Parathyroid adenoma (tissue), 2 donors: Measurements from ENCODE around the gene PEG3.

Experiments
- H2AFZ ChIP-seq: fragments of 300-600 bp; sonication (generic); one replicate; pipeline ENCODE4 v1.7.0; 2017; ENCODE audit warnings: antibody characterized with exemption, mild to moderate bottlenecking
- H3K27ac ChIP-seq: fragments of 300-600 bp; sonication (generic); one replicate; pipeline ENCODE4 v1.7.0; 2017
- H3K27me3 ChIP-seq: fragments of 300-600 bp; sonication (generic); one replicate; pipeline ENCODE4 v1.7.0; 2017; ENCODE audit warnings: low read length; ENCODE audit not compliant: control insufficient read depth, insufficient read depth
- H3K36me3 ChIP-seq: fragments of 300-600 bp; sonication (generic); one replicate; pipeline ENCODE4 v1.7.0; 2017; ENCODE audit warnings: low read length; ENCODE audit not compliant: control insufficient read depth, insufficient read depth
- H3K4me1 ChIP-seq: fragments of 300-600 bp; sonication (generic); one replicate; pipeline ENCODE4 v1.7.0; 2017; ENCODE audit warnings: control low read depth
- H3K4me2 ChIP-seq: fragments of 300-600 bp; sonication (generic); one replicate; pipeline ENCODE4 v1.7.0; 2017; ENCODE audit warnings: low read length
- H3K4me3 ChIP-seq: fragments of 300-600 bp; sonication (generic); one replicate; pipeline ENCODE4 v1.7.0; 2017; ENCODE audit warnings: low read depth, low read length
- H3K79me2 ChIP-seq: fragments of 300-600 bp; sonication (generic); one replicate; pipeline ENCODE4 v1.7.0; 2017; ENCODE audit warnings: control low read depth
- H3K9ac ChIP-seq: fragments of 300-600 bp; sonication (generic); one replicate; pipeline ENCODE4 v1.7.0; 2017; ENCODE audit warnings: mild to moderate bottlenecking
- H3K9me3 ChIP-seq: fragments of 300-600 bp; sonication (generic); one replicate; pipeline ENCODE4 v1.7.0; 2017; ENCODE audit warnings: low read length; ENCODE audit not compliant: control insufficient read depth
- CTCF ChIP-seq: fragments of 300-600 bp; sonication (generic); IDR thresholded peaks from one replicate; pipeline ENCODE4 v1.7.0; 2017; ENCODE audit warnings: antibody characterized with exemption, mild to moderate bottlenecking
- donor health status: primary hyperparathyroidism.

PEG3 gene

GRCh38 chr19:56841193-56841543 lies 642 bp upstream of the PEG3 start:
- Histone ChIP-seq H3K4me2 (peak overlapping the region; percentile 78), H3K4me1 (no peaks in the 10 kb centered on the region), H2AFZ (peak overlapping the region; percentile 82), H3K9me3 (no peaks in the 10 kb centered on the region), H3K27me3 (no peaks in the 10 kb centered on the region), H3K4me3 (peak overlapping the region; percentile 58), H3K27ac (peak overlapping the region; percentile 84), H3K9ac (no peak overlapping the region), H3K36me3 (no peaks in the 10 kb centered on the region), H3K79me2 (no peaks in the 10 kb centered on the region)
- TF ChIP-seq CTCF, result no peak

- Histone ChIP-seq H3K9ac (peak overlapping the region; percentile 35), H3K36me3 (no peaks in the 10 kb centered on the region)
Measured at GRCh38 chr19:56839652-56840450, 675 bp downstream of the PEG3 start.

GRCh38 chr19:56838909-56839651 lies 1.4 kb downstream of the PEG3 start:
- H3K27me3 ChIP-seq, result no peaks in the 10 kb centered on the region
- no peaks in the 10 kb centered on the region for H3K4me1 ChIP-seq
- TF ChIP-seq CTCF, result no peak
- no peaks in the 10 kb centered on the region for H3K79me2 ChIP-seq
- H3K9me3 ChIP-seq, result no peaks in the 10 kb centered on the region
- no peak overlapping the region for H3K9ac ChIP-seq
- no peaks in the 10 kb centered on the region for H3K36me3 ChIP-seq
- no peak overlapping the region for H3K4me2 ChIP-seq
- peak overlapping the region; percentile 95 for H3K27ac ChIP-seq
- H2AFZ ChIP-seq, result no peak overlapping the region
- peak overlapping the region; percentile 67 for H3K4me3 ChIP-seq

More at GRCh38 chr19:56839652-56840450, 675 bp downstream of the PEG3 start:
- peak overlapping the region; percentile 58 for H3K4me3 ChIP-seq
- H3K27me3 ChIP-seq, result no peaks in the 10 kb centered on the region
- peak overlapping the region; percentile 78 for H3K4me2 ChIP-seq
- peak overlapping the region; percentile 84 for H3K27ac ChIP-seq
- no peaks in the 10 kb centered on the region for H3K79me2 ChIP-seq
- H2AFZ ChIP-seq, result peak overlapping the region; percentile 82
- H3K9me3 ChIP-seq, result no peaks in the 10 kb centered on the region
- no peaks in the 10 kb centered on the region for H3K4me1 ChIP-seq
- no peak for TF ChIP-seq CTCF

GRCh38 chr19:56838024-56838908 lies 2.3 kb downstream of the PEG3 start:
- Histone ChIP-seq H3K27ac (peak overlapping the region; percentile 95), H3K27me3 (no peaks in the 10 kb centered on the region), H3K9me3 (no peaks in the 10 kb centered on the region), H3K4me1 (no peaks in the 10 kb centered on the region), H3K36me3 (no peaks in the 10 kb centered on the region), H3K79me2 (no peaks in the 10 kb centered on the region), H3K9ac (no peak overlapping the region), H3K4me2 (peak overlapping the region; percentile 74), H2AFZ (peak overlapping the region; percentile 81), H3K4me3 (peak overlapping the region; percentile 67)
- peak; percentile 78 for TF ChIP-seq CTCF
